ENCODE measurements around the gene SGCD. TPM values are rescaled to one million over a fixed set of nuclear protein-coding genes. Genes with fewer than 3 reads are reported as not detected.

The SGCD gene
- total RNA-seq, 4 donors from 2014 or later = 5.1 to 8.1 (median 6.5) TPM

DNA sequence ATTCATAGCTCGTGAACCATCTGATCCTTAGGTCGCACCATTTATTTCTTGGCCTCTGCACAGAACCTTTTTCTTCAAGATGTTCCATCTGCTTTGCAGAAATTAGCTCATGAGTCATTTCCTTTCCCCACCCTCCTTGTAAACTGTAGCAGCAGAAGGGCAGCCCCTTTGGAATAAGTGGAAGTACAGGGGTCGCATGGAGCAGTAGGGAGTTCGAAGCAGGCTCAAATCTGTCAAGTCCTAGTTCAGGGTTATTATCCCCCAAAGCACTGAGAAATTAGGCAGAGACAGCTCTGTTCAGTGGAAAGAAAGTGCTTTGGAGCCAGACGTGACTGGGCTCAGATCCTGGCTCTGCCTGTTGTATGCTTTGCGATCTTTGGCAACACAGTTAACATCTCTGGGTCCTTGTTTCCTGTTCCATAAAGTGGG, 84.2 kb downstream of the SGCD start:
- TF ChIP-seq, protein P1, sequence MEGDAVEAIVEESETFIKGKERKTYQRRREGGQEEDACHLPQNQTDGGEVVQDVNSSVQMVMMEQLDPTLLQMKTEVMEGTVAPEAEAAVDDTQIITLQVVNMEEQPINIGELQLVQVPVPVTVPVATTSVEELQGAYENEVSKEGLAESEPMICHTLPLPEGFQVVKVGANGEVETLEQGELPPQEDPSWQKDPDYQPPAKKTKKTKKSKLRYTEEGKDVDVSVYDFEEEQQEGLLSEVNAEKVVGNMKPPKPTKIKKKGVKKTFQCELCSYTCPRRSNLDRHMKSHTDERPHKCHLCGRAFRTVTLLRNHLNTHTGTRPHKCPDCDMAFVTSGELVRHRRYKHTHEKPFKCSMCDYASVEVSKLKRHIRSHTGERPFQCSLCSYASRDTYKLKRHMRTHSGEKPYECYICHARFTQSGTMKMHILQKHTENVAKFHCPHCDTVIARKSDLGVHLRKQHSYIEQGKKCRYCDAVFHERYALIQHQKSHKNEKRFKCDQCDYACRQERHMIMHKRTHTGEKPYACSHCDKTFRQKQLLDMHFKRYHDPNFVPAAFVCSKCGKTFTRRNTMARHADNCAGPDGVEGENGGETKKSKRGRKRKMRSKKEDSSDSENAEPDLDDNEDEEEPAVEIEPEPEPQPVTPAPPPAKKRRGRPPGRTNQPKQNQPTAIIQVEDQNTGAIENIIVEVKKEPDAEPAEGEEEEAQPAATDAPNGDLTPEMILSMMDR (IDR thresholded peaks at IDR 0.05; ENCODE audit: low read depth) = no peak

DNA sequence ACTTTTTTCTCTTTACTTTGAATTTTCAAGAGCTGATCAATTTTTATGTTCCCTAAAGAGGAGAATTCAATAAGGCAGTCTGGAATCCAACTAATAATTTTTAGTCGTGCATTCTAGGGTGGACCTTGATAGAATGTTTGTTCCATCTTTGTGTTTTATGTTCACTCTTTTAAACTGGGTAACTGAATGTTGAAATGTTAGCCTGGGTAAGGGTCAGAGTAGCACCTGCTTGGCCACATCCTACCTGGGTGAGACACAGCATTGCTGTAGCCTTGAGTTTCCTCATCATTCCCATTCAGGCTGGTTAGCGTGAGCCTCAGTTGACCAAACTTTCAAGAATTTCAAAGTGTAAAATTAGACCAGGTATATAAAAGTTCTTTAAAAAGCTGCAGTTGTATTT, 85.0 kb downstream of the SGCD start:
- TF ChIP-seq, protein P1 (IDR thresholded peaks at IDR 0.05; ENCODE audit: low read depth) = no peak

DNA sequence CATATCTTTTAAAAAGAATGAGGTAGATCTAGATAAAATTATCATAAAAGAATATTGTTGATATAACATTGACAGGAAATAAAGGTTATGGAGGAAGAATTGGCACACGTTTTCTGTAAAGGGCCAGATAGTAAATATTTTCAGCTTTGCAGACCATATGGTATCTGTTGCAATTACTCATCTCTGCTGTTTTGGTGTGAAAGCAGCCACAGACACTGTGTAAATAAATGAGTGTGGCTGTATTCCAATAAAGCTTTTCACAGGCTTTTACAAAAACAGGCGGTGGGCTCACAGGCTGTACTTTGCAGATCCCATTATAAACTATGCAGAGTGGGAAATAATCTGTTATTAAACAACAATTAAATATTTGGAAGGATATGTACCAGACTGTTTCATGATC, 87.4 kb downstream of the SGCD start:
- TF ChIP-seq, protein P1 (IDR thresholded peaks at IDR 0.05; ENCODE audit: low read depth) = no peak

DNA sequence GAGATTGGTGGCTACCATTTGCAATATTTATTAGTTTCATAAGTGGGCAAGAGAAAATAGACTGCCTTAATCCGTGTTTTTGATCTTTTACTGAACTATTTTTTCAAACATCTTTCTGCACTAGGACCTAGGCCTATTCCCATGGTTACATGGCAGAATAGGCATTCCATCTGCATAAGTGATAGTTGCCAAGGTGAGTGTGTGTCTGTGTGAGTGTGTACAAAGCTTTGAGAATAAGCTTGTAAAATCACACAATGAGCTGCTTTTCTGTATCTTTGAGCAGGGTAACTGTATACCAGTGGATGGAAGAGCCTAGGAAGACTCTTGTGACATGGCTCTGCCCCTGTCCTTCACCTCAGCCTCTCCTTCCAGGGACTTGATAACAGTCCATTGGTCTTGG, 92.7 kb downstream of the SGCD start:
- TF ChIP-seq, protein P1 (IDR thresholded peaks at IDR 0.05; ENCODE audit: low read depth) = no peak

DNA sequence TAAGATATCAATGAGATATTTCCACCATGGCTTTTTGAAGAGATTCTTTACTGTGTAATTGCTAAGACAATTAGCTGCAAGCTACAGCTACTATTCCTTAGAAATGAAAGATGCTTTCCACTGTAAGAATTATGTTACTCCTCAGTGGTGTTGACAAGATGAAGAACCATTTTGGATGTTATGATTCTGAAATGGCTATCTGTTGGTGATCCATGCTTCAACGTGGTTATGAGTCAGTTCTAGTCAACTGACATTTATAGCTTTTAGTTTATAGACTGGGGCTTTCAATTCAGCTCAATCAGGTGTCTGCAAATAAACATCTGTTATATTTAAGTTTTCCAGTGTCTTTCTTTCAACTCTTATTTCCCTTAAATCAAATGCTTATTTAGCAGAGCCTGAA, 93.7 kb downstream of the SGCD start:
- TF ChIP-seq, protein P1 (IDR thresholded peaks at IDR 0.05; ENCODE audit: low read depth) = no peak

DNA sequence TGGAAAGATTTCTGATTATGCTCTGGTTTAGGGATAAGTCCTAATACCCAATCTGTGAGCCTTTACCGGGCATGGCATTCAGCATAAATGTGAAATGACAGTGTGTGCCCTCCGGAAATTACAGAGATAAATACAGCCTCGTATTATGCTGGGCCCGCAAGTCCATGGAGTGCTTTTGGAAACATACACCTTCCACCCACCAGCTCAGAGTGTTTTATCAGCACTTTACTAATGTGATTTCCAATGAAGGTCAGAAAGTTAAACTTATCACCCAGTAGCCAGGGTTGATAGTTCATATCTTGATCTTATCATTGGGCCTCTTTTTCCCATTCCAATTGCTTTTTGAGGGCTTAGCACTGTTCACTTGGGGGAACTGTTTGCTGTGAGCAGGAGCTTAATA, 94.8 kb downstream of the SGCD start:
- TF ChIP-seq, protein P1 (IDR thresholded peaks at IDR 0.05; ENCODE audit: low read depth) = no peak

DNA sequence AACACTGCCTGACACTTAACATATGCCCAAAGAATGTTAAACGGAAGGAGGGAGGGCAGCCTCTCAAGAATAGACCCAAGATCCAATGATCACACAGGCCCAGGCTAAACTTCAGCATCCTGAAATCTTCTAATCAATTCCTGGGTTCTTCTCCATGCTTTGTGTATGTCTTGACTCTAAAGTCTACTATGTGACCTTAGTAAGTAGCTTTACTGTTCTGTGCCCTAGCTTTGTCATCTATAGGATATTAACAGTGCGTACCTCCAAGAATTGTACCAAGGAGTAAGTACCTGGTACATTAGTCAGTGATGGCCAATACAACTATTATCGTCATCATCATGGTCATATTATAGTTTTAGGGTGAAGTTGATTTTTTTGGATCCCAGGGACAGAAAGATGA, 96.6 kb downstream of the SGCD start:
- TF ChIP-seq, protein P1 (IDR thresholded peaks at IDR 0.05; ENCODE audit: low read depth) = no peak
